ENCODE results near the gene PLXND1. TPM values are rescaled to one million over a fixed set of nuclear protein-coding genes. Genes with fewer than 3 reads are reported as not detected.

The PLXND1 gene
- total RNA-seq, 1 donor from 2014 or later = 233 TPM

DNA sequence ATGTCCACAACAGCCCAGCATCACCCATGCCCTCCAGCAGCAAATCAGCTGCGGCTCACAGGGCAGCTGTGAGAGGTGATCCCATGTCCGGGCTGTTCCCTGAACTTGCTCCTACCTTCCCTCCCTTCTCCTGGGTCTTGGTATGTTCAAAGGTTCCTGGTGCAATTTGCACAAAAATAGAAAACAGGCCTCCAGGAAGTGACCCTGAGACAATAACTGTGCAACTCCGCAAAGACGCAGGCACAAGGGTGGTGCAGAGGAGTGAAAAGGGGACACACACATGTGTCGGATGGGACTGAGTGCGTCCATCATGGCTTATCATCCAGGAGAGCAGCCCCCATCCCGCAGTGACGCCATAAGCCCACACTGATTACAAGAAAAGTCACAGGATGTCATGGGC is 16.3 kb downstream of the PLXND1 start:
- Histone ChIP-seq H3K27ac (peak overlapping the region; percentile 36), H3K9me3 (no peaks in the 10 kb centered on the region), H3K4me3 (no peak overlapping the region), H3K36me3 (peaks cover 41% of the 10 kb centered on the region), H3K27me3 (ENCODE audit: low read depth) (no peaks in the 10 kb centered on the region), H3K4me1 (peaks cover 86% of the 10 kb centered on the region)
- intact Hi-C loops (cut with DNase I) = no loop called here
- ATAC-seq = no peak
- DNase-seq = no peak
- TF ChIP-seq, protein P1, sequence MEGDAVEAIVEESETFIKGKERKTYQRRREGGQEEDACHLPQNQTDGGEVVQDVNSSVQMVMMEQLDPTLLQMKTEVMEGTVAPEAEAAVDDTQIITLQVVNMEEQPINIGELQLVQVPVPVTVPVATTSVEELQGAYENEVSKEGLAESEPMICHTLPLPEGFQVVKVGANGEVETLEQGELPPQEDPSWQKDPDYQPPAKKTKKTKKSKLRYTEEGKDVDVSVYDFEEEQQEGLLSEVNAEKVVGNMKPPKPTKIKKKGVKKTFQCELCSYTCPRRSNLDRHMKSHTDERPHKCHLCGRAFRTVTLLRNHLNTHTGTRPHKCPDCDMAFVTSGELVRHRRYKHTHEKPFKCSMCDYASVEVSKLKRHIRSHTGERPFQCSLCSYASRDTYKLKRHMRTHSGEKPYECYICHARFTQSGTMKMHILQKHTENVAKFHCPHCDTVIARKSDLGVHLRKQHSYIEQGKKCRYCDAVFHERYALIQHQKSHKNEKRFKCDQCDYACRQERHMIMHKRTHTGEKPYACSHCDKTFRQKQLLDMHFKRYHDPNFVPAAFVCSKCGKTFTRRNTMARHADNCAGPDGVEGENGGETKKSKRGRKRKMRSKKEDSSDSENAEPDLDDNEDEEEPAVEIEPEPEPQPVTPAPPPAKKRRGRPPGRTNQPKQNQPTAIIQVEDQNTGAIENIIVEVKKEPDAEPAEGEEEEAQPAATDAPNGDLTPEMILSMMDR (IDR thresholded peaks at IDR 0.05) = no peak

DNA sequence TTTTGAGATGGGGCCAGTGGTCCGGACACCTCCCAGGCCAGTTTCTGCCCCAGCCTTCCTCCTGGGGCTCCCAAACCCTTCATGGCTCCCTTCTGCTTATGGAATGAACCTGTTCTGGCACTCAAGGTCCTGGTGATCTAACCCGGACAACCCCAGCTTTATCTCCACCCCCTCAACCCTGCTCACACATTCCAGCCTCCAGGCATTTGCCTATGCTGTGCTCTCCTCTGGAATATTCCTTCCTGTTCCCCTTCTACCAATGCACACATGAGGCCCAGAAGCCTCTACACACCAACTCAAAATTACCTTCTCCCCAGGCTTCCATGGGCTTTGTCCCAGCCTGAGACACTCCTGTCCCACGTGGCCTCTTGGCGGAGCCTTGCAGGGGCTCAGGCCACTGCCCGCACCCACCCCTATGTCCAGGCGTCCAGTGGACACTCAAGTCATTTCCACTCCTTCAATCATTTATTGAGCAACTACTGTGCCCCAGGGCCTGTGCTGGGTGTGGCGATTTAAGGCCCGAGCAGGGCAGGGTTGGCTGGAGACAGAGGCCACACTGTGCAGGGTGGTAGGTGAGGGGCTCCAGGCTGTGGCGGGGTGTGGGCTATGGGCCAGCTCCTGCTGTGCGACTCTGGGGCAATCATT is 18.8 kb downstream of the PLXND1 start:
- ATAC-seq (peak in 1 of 2 donors; percentile 27), DNase-seq (no peak)
- Histone ChIP-seq H3K4me3 (no peak overlapping the region), H3K36me3 (peaks cover 66% of the 10 kb centered on the region), H3K9me3 (no peaks in the 10 kb centered on the region), H3K4me1 (peaks cover 61% of the 10 kb centered on the region), H3K27ac (peak overlapping the region; percentile 62), H3K27me3 (ENCODE audit: low read depth) (no peaks in the 10 kb centered on the region)
- intact Hi-C loops (cut with DNase I) = no loop called here
- TF ChIP-seq, protein P1 (IDR thresholded peaks at IDR 0.05) = no peak

DNA sequence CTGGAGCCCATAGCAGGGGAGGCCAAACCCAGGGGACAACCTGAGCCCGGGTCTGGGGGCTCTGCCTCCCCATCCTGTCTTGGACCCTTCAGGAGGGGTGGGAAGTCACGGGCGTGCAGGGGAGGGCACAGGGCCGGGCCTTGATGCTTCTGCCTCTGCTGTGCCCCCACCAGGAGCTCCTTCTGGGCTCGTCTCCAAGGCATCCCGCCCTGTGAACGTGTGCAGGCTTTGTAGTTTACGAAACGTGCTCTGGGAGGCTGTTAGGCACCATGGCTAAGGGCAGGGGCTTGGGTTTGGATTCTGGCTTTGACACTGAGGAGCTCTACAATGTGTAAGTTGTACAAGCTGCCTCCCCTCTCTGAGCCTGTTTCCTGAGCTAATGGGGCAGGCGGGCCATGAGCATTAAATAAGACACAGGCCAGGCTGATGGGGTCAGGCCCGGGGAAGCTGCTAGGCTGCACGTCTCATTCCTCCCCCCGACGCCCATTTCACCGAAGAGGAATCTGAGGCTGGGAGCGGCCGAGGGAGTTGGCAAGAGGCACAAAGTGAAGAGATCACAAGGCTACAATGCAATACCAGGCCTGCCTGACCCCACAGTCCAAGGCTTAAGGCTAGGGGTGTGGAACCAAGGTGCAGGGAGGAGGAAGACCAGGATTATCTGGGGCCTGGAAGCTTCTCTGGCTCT is 19.6 kb downstream of the PLXND1 start:
- H3K4me1 ChIP-seq = peaks cover 54% of the 10 kb centered on the region
- ATAC-seq (peak; percentile 21 to 22), DNase-seq (no peak)
- no peaks in the 10 kb centered on the region for H3K27me3 ChIP-seq (ENCODE audit: low read depth)
- peak overlapping the region; percentile 62 for H3K27ac ChIP-seq
- no peaks in the 10 kb centered on the region for H3K9me3 ChIP-seq
- intact Hi-C loops (cut with DNase I) = no loop called here
- no peak overlapping the region for H3K4me3 ChIP-seq
- TF ChIP-seq, protein P1 (IDR thresholded peaks at IDR 0.05) = no peak
- H3K36me3 ChIP-seq = peaks cover 74% of the 10 kb centered on the region

DNA sequence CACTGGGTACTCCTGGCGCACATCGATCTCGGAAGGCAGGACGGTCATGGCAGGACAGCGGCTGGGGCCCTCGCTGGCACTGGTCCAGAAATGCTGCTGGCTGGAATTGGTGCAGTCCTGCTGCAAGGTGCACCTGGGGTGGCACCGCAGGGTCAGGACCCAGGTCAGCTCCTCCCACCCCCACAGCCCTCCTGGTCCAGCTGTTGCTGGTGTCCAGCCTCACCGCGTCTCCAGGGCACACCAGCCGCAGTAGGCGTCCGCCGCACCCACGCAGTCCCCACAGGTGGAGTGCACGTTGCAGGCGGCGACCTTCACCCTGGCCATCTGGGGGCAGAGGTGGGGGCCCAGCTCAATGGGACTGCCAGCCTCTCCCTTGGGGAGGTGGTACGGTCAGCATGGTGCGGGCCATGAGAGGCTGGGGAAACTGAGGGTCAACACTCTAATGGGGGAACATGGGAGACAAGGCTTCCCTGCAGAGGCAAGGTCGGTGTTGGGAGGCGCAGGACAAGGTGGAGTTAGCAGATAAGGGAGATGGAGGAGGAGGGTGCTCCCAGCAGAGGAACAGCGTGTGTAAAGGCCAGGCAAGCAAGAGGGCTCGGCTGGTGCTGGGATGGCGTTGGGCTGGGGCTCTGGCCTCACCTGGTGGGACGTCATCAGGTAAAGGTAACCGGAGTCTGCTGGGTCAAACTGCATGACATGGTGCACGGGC is 20.4 kb downstream of the PLXND1 start:
- intact Hi-C loops (cut with DNase I) = no loop called here
- Histone ChIP-seq H3K9me3 (no peaks in the 10 kb centered on the region), H3K27ac (no peak overlapping the region), H3K27me3 (ENCODE audit: low read depth) (no peaks in the 10 kb centered on the region), H3K4me1 (peaks cover 46% of the 10 kb centered on the region), H3K36me3 (peaks cover 82% of the 10 kb centered on the region), H3K4me3 (no peak overlapping the region)
- DNase-seq = no peak
- ATAC-seq = no peak
- TF ChIP-seq, protein P1 (IDR thresholded peaks at IDR 0.05) = no peak

DNA sequence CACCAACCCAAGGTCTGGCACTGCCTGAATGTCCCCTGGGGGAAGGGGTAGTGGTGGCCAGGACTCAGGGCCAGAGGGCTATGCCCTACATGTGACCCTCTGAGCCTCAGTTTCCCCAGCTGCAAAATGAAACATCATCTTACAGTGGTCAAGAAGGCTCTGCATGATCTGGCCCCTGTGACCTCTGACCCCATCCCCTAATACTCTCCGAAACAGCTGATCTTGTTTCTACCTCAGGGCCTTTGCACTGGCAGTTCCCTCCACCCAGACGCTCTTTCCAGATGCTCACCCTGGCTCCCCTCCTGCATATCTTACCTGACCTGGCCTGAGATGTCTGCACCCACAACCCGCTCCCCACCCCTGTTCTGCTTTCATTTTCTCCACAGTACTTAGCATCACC is 21.8 kb downstream of the PLXND1 start:
- TF ChIP-seq, protein P1 (IDR thresholded peaks at IDR 0.05) = no peak
- H3K9me3 ChIP-seq = no peaks in the 10 kb centered on the region
- no peak for ATAC-seq
- no peaks in the 10 kb centered on the region for H3K27me3 ChIP-seq (ENCODE audit: low read depth)
- no peak for DNase-seq
- H3K36me3 ChIP-seq = peaks cover 97% of the 10 kb centered on the region
- H3K4me3 ChIP-seq = no peak overlapping the region
- intact Hi-C loops (cut with DNase I) = no loop called here
- H3K27ac ChIP-seq = no peak overlapping the region
- H3K4me1 ChIP-seq = peaks cover 34% of the 10 kb centered on the region

Data from lower lobe of right lung (tissue), 2 donors.